ENCODE measurements around the gene SNX7. TPM values are rescaled to one million over a fixed set of nuclear protein-coding genes. Genes with fewer than 3 reads are reported as not detected.

Gene SNX7
- total and polyA plus RNA-seq, 2 donors from 2014 or later = 28.4 to 34.6 TPM

DNA sequence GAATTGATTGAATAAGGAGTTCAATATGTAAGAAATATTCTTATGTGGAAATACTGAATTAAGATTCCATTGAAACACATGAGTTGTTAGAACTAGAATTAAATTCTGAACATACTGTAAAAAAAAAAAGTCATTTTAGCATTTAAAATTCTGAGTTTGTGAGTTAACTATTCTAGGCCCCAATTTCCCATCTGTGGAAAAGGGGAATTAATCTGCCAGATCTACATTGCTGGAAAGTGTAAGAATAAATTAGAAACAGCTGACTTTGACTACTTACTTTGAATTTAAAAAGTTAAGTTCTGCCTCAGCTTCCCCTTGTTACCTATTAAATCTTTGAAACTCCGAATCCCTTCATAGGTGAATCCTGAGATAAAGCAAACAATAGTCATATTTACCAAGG lies 103.0 kb downstream of the SNX7 start:
- Histone ChIP-seq H3K9me3 (ENCODE audit: control insufficient read depth in 2 of 3, insufficient read depth in 1 of 3, low read length in 3 of 3) (no peaks in the 10 kb centered on the region), H3K4me1 (ENCODE audit: control insufficient read depth in 2 of 3, insufficient read depth in 2 of 3, low read depth in 1 of 3, low read length in 3 of 3) (no peaks in the 10 kb centered on the region), H3K36me3 (ENCODE audit: control insufficient read depth in 2 of 3, insufficient read depth in 3 of 3, low read length in 3 of 3) (peaks cover 0 to 4% (median 0%) of the 10 kb centered on the region in 3 donors), H3K4me3 (ENCODE audit: low read length in 3 of 3) (no peak overlapping the region), H3K27ac (ENCODE audit: low read depth in 2 of 2, low read length in 2 of 2) (no peak overlapping the region), H3K9ac (ENCODE audit: low read length in 3 of 3) (no peak overlapping the region), H3K27me3 (ENCODE audit: control insufficient read depth, insufficient read depth, low read length) (no peaks in the 10 kb centered on the region)
- TF ChIP-seq, protein P1, sequence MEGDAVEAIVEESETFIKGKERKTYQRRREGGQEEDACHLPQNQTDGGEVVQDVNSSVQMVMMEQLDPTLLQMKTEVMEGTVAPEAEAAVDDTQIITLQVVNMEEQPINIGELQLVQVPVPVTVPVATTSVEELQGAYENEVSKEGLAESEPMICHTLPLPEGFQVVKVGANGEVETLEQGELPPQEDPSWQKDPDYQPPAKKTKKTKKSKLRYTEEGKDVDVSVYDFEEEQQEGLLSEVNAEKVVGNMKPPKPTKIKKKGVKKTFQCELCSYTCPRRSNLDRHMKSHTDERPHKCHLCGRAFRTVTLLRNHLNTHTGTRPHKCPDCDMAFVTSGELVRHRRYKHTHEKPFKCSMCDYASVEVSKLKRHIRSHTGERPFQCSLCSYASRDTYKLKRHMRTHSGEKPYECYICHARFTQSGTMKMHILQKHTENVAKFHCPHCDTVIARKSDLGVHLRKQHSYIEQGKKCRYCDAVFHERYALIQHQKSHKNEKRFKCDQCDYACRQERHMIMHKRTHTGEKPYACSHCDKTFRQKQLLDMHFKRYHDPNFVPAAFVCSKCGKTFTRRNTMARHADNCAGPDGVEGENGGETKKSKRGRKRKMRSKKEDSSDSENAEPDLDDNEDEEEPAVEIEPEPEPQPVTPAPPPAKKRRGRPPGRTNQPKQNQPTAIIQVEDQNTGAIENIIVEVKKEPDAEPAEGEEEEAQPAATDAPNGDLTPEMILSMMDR (IDR thresholded peaks at IDR 0.05; ENCODE audit: borderline replicate concordance, extremely low read depth, insufficient read depth) = no peak
- no peak for FAIRE-seq
- intact Hi-C loops (cut with DNase I) = no loop called here
- DNase-seq = no peak

DNA sequence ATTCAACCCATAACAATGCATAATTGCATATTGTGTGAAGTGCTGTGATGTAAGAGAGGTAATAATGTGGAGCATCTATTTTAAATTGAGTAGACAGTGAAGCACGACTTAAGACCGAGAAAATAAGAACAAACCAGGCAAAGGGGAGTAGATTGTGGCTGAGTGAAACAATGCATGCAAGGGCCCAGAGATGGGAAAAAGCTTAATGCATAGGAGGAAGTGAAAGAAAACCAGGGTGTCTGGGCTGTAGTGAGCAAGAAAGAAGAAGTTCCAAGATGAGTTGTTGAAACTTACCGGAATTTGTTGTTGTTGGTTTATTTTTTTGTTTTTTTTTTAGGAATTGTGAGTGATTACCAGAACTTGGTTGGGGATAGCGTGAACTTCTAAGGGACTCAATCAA lies 104.7 kb downstream of the SNX7 start:
- TF ChIP-seq, protein P1 (IDR thresholded peaks at IDR 0.05; ENCODE audit: borderline replicate concordance, extremely low read depth, insufficient read depth) = no peak
- no peak for DNase-seq
- FAIRE-seq = no peak
- H3K9me3 ChIP-seq (ENCODE audit: control insufficient read depth in 2 of 3, insufficient read depth in 1 of 3, low read length in 3 of 3) = no peaks in the 10 kb centered on the region
- H3K9ac ChIP-seq (ENCODE audit: low read length in 3 of 3) = no peak overlapping the region
- no peaks in the 10 kb centered on the region for H3K36me3 ChIP-seq (ENCODE audit: control insufficient read depth in 2 of 3, insufficient read depth in 3 of 3, low read length in 3 of 3)
- H3K4me3 ChIP-seq (ENCODE audit: low read length in 3 of 3) = no peak overlapping the region
- no peak overlapping the region for H3K27ac ChIP-seq (ENCODE audit: low read depth in 2 of 2, low read length in 2 of 2)
- no peaks in the 10 kb centered on the region for H3K4me1 ChIP-seq (ENCODE audit: control insufficient read depth in 2 of 3, insufficient read depth in 2 of 3, low read depth in 1 of 3, low read length in 3 of 3)
- no peaks in the 10 kb centered on the region for H3K27me3 ChIP-seq (ENCODE audit: control insufficient read depth, insufficient read depth, low read length)
- intact Hi-C loops (cut with DNase I) = no loop called here

DNA sequence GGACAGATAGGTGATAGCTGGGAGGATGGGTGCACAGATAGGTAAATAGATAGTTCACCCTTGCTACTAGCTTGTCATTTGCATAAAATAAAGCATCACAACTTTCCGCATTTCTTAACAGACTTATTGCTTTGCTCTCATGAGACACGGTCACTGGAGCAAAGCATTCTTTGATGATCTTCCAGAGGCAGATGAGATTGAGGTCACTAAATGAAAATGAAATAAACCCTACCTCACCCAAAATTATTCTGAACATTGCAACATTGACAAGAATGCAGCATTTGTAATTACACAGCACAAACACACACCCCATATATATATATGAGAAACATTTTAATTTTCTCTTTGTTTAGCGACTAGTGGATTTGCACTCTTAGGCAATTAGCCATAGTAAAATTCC lies 107.6 kb downstream of the SNX7 start:
- H3K36me3 ChIP-seq (ENCODE audit: control insufficient read depth in 2 of 3, insufficient read depth in 3 of 3, low read length in 3 of 3) = no peaks in the 10 kb centered on the region
- no peak overlapping the region for H3K4me3 ChIP-seq (ENCODE audit: low read length in 3 of 3)
- H3K9ac ChIP-seq (ENCODE audit: low read length in 3 of 3) = no peak overlapping the region
- H3K4me1 ChIP-seq (ENCODE audit: control insufficient read depth in 2 of 3, insufficient read depth in 2 of 3, low read depth in 1 of 3, low read length in 3 of 3) = no peaks in the 10 kb centered on the region
- DNase-seq (no peak), FAIRE-seq (no peak)
- H3K9me3 ChIP-seq (ENCODE audit: control insufficient read depth in 2 of 3, insufficient read depth in 1 of 3, low read length in 3 of 3) = no peaks in the 10 kb centered on the region
- TF ChIP-seq, protein P1 (IDR thresholded peaks at IDR 0.05; ENCODE audit: borderline replicate concordance, extremely low read depth, insufficient read depth) = no peak
- H3K27ac ChIP-seq (ENCODE audit: low read depth in 2 of 2, low read length in 2 of 2) = no peak overlapping the region
- intact Hi-C loops (cut with DNase I) = no loop called here
- no peaks in the 10 kb centered on the region for H3K27me3 ChIP-seq (ENCODE audit: control insufficient read depth, insufficient read depth, low read length)

DNA sequence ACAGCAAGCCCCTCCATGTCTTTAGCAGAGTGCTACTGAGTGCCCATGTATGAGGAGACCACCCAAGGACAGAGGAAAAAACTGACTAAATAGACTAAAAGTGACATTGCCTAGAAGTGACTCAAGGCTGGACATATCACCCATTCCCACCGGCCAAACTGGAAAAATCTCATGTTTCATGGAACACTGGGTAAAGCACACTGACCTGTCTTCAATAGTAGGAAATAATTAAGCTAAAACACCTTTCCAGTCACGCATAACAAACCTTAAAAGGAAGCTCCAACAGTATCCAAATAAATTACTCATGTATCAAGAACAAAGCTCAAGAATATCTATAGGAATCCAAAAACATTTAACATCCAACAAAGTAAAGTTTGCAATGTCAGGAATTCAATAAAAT lies 120.4 kb downstream of the SNX7 start:
- H3K27me3 ChIP-seq (ENCODE audit: control insufficient read depth, insufficient read depth, low read length) = no peaks in the 10 kb centered on the region
- no peak overlapping the region for H3K9ac ChIP-seq (ENCODE audit: low read length in 3 of 3)
- no peak overlapping the region for H3K4me3 ChIP-seq (ENCODE audit: low read length in 3 of 3)
- H3K27ac ChIP-seq (ENCODE audit: low read depth in 2 of 2, low read length in 2 of 2) = no peak overlapping the region
- peaks cover 0 to 3% (median 0%) of the 10 kb centered on the region in 3 donors for H3K9me3 ChIP-seq (ENCODE audit: control insufficient read depth in 2 of 3, insufficient read depth in 1 of 3, low read length in 3 of 3)
- TF ChIP-seq, protein P1 (IDR thresholded peaks at IDR 0.05; ENCODE audit: borderline replicate concordance, extremely low read depth, insufficient read depth) = no peak
- no peaks in the 10 kb centered on the region for H3K4me1 ChIP-seq (ENCODE audit: control insufficient read depth in 2 of 3, insufficient read depth in 2 of 3, low read depth in 1 of 3, low read length in 3 of 3)
- H3K36me3 ChIP-seq (ENCODE audit: control insufficient read depth in 2 of 3, insufficient read depth in 3 of 3, low read length in 3 of 3) = no peaks in the 10 kb centered on the region
- DNase-seq (peak in 1 of 5 donors; percentile 12), FAIRE-seq (no peak)
- intact Hi-C loops (cut with DNase I) = no loop called here
